Activated T-cell treated with anti-CD3 and anti-CD28 coated beads, Interleukin-2, amount 50 U/mL, for 4 hours (primary cell): Measurements from ENCODE around the gene C15orf61. TPM values are rescaled to one million over a fixed set of nuclear protein-coding genes. Genes with fewer than 3 reads are reported as not detected.

ENCODE experiments used
- ATAC-seq, 2 donors: fragments of 200-7000 bp; cut with Tn5 transposase; one replicate each; pipeline ENCODE4 v1.10.0; 2021
- DNase-seq: peaks from one replicate; pipeline ENCODE4 v3.0.0-alpha.2; 2020
- H3K27me3 Mint-ChIP-seq: one replicate; pipeline ENCODE4 v1.8.0; 2021; ENCODE audit warnings: low read depth, mixed read lengths
- H3K36me3 Mint-ChIP-seq: one replicate; pipeline ENCODE4 v1.8.0; 2022; ENCODE audit warnings: mixed read lengths; ENCODE audit not compliant: insufficient read depth
- H3K4me1 Mint-ChIP-seq: one replicate; pipeline ENCODE4 v1.8.0; 2021; ENCODE audit warnings: low read depth, mixed read lengths
- H3K4me3 Mint-ChIP-seq: one replicate; pipeline ENCODE4 v1.8.0; 2021; ENCODE audit warnings: mild to moderate bottlenecking, moderate library complexity, mixed read lengths
- H3K9me3 Mint-ChIP-seq: one replicate; pipeline ENCODE4 v1.8.0; 2021; ENCODE audit warnings: mixed read lengths
- total RNA-seq, 3 donors: library from RNA; stranded (reverse); gene quantifications; one replicate each; pipeline ENCODE4 v1.2.1, GENCODE V29; 2021

C15orf61 gene
- total RNA-seq = 1 to 10 TPM; 8.3 to 9.2 (median 8.6) TPM

GRCh38 chr15:67521029-67521782 is at the start of gene C15orf61:
Gene C15orf61 (plus strand): TSS chr15:67521131. CDS start chr15:67521249, 118 bp downstream.
- peak; percentile 77 for DNase-seq
- Mint-ChIP-seq H3K36me3 (peaks cover 2% of the 10 kb centered on the region), H3K4me1 (peaks cover 29% of the 10 kb centered on the region), H3K4me3 (peak within 1 kb of the TSS; percentile 94), H3K9me3 (no peaks in the 10 kb centered on the region), H3K27me3 (no peaks in the 10 kb centered on the region)
- ATAC-seq = peak; percentile 85 to 86

- no peak overlapping the region for H3K4me3 Mint-ChIP-seq
- H3K4me1 Mint-ChIP-seq = no peaks in the 10 kb centered on the region
- no peaks in the 10 kb centered on the region for H3K9me3 Mint-ChIP-seq
- no peaks in the 10 kb centered on the region for H3K36me3 Mint-ChIP-seq
- no peak for ATAC-seq
- no peak for DNase-seq
- no peaks in the 10 kb centered on the region for H3K27me3 Mint-ChIP-seq
Observed at GRCh38 chr15:67472957-67473356, 48.0 kb upstream of the C15orf61 start.

- no peak for ATAC-seq
- H3K4me1 Mint-ChIP-seq = no peaks in the 10 kb centered on the region
- no peak for DNase-seq
- no peak overlapping the region for H3K4me3 Mint-ChIP-seq
- H3K9me3 Mint-ChIP-seq = no peaks in the 10 kb centered on the region
- no peaks in the 10 kb centered on the region for H3K27me3 Mint-ChIP-seq
- H3K36me3 Mint-ChIP-seq = peaks cover 3% of the 10 kb centered on the region
Observed at GRCh38 chr15:67474405-67475110, 46.4 kb upstream of the C15orf61 start.

DNA sequence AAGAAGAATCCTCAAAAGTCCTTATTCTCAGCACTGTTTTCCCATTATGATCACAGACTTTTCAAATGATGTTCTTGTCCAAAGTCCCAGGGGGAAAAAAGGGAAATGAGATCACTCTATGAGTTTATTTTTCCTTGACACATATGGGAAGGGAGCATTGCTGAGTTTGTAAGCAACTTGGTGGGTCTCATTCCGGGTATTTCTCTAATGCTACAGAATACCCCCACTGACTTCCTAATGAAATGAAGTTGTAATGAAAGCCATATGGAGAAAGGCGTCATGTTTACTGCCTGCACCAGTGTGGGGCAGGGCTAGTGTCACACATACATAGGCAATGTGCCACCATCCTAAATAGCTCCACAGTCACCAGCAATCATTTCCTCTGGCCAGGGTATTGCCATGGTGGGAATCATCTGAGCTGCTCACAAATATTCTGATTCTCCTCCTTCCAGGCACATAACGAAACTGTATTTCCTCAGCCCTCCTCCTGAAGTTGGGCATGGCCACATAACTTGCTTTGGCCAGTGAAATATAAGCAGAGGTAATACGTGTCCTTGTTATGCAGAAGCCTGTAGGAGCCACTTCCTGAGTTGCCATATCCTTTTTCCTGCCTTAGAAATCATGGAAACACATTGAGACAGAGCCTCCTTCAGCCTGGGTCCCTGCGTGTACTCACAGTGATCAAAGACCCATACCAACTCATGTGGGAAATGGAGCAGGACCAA is 41.0 kb upstream of the C15orf61 start:
- no peak overlapping the region for H3K4me3 Mint-ChIP-seq
- H3K36me3 Mint-ChIP-seq = peaks cover 3% of the 10 kb centered on the region
- H3K27me3 Mint-ChIP-seq = no peaks in the 10 kb centered on the region
- ATAC-seq (no peak), DNase-seq (no peak)
- H3K9me3 Mint-ChIP-seq = peaks cover 3% of the 10 kb centered on the region
- peaks cover 11% of the 10 kb centered on the region for H3K4me1 Mint-ChIP-seq

DNA sequence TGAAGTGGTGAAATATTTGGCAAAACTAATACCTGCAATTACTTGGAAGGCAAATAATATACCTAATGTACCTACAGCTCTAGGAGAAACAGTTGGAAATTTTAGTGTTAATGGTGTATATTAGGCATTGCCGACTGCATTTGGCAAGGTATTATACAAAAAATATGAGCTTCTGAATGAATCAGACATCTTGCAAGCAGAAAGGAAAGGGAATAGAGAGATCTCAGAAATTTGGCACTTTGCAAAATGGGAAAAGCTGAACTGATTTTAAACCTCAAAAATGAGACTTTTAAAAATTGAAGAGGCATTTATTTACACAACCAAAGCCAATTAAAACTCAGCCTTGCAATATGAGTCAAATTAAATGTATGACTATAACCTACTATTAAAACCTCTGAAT is 40.2 kb upstream of the C15orf61 start:
- no peak overlapping the region for H3K4me3 Mint-ChIP-seq

GRCh38 chr15:67481680-67482079 is 39.3 kb upstream of the C15orf61 start:
- Mint-ChIP-seq H3K27me3 (no peaks in the 10 kb centered on the region), H3K9me3 (peaks cover 3% of the 10 kb centered on the region), H3K4me1 (peaks cover 11% of the 10 kb centered on the region), H3K4me3 (no peak overlapping the region), H3K36me3 (peaks cover 3% of the 10 kb centered on the region)
- no peak for DNase-seq
- no peak for ATAC-seq

More for the DNA sequence above, 40.2 kb upstream of the C15orf61 start:
- H3K9me3 Mint-ChIP-seq = peaks cover 3% of the 10 kb centered on the region
- ATAC-seq = no peak
- H3K36me3 Mint-ChIP-seq = peaks cover 3% of the 10 kb centered on the region
- H3K27me3 Mint-ChIP-seq = no peaks in the 10 kb centered on the region
- DNase-seq = no peak
- H3K4me1 Mint-ChIP-seq = peaks cover 11% of the 10 kb centered on the region

DNA sequence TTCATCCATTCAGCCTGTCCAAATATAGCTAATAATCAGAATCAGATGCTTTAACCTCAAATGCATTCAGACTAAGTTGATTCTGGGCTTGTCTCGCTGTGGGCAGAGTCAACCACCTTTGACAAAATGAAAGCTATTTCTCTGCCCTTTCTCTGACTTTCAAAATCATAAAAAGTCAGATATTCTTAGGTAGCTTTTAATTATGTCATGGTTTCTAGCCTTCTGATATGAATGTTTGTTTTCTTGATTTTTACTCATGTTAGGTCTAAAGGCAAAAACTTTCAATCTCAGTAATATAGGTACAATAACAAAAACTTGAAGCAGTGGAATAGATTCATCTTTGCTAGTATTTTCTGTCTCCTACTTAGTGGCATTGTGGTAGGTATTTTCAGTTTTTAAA is 25.3 kb upstream of the C15orf61 start:
- DNase-seq (no peak), ATAC-seq (no peak)
- Mint-ChIP-seq H3K36me3 (peaks cover 5% of the 10 kb centered on the region), H3K27me3 (no peaks in the 10 kb centered on the region), H3K4me1 (no peaks in the 10 kb centered on the region), H3K9me3 (no peaks in the 10 kb centered on the region), H3K4me3 (no peak overlapping the region)

GRCh38 chr15:67501177-67501835 is 19.6 kb upstream of the C15orf61 start:
- H3K9me3 Mint-ChIP-seq = no peaks in the 10 kb centered on the region
- H3K4me1 Mint-ChIP-seq = no peaks in the 10 kb centered on the region
- DNase-seq (no peak), ATAC-seq (no peak)
- no peak overlapping the region for H3K4me3 Mint-ChIP-seq
- H3K36me3 Mint-ChIP-seq = peaks cover 6% of the 10 kb centered on the region
- no peaks in the 10 kb centered on the region for H3K27me3 Mint-ChIP-seq

GRCh38 chr15:67501836-67502461 is 19.0 kb upstream of the C15orf61 start:
- Mint-ChIP-seq H3K9me3 (no peaks in the 10 kb centered on the region), H3K4me3 (no peak overlapping the region), H3K27me3 (no peaks in the 10 kb centered on the region), H3K4me1 (no peaks in the 10 kb centered on the region), H3K36me3 (peaks cover 6% of the 10 kb centered on the region)
- ATAC-seq (no peak), DNase-seq (no peak)

DNA sequence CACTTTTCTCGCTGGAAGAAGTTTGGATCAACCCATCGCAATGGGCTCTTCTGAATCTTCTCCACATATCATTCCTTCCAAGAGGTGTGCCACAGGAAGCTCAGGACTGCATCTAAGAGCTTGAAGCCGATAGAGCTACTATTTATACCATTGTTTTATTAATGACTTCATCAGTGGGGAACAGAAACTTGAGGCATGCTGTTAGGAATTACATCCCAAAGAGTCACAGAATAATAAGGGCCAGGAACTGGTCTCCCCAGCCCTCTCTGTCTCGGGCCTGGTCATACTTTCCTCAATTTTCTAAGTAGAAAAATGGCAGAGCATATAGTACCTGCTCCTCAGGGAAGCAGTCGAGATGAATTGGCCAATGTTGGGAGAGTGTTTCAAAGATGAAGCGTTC is 16.9 kb upstream of the C15orf61 start:
- Mint-ChIP-seq H3K4me1 (no peaks in the 10 kb centered on the region), H3K9me3 (no peaks in the 10 kb centered on the region), H3K4me3 (no peak overlapping the region), H3K36me3 (peaks cover 7% of the 10 kb centered on the region), H3K27me3 (no peaks in the 10 kb centered on the region)
- no peak for ATAC-seq
- no peak for DNase-seq

DNA sequence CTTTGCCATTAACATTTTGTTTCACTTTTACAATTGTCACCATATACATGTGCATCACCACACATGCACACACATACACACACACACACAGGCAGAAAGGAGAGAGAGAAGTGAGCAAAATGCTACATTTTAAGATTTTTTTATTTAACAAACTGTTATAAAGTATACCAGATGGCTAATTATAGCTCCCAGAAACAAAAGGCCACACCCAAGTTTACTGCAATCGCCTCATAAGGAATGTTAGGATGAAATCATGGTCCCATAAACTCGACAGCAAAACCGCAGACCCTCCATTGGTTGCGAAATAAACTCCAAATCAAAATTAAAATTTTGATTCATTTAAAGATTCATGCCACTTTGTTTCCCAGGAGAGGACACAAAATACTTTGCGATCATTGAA is 16.1 kb upstream of the C15orf61 start:
- DNase-seq = no peak
- H3K36me3 Mint-ChIP-seq = peaks cover 7% of the 10 kb centered on the region
- no peak for ATAC-seq
- no peak overlapping the region for H3K4me3 Mint-ChIP-seq
- H3K4me1 Mint-ChIP-seq = no peaks in the 10 kb centered on the region
- H3K27me3 Mint-ChIP-seq = no peaks in the 10 kb centered on the region
- no peaks in the 10 kb centered on the region for H3K9me3 Mint-ChIP-seq

GRCh38 chr15:67505675-67506572 is 15.0 kb upstream of the C15orf61 start:
- Mint-ChIP-seq H3K9me3 (no peaks in the 10 kb centered on the region), H3K27me3 (no peaks in the 10 kb centered on the region), H3K4me3 (no peak overlapping the region), H3K4me1 (no peaks in the 10 kb centered on the region), H3K36me3 (peaks cover 7% of the 10 kb centered on the region)
- ATAC-seq (no peak), DNase-seq (no peak)
